RWPE2 (cell line): Measurements from ENCODE around the gene KLHL33.
A peak's percentile ranks its signal among the peaks of the same experiment; 100 is the strongest.
"Not testable (repeated sequence)": the region's sequence is repeated elsewhere in the genome, so short reads cannot be mapped to it uniquely, and the experiment has no call there.

ENCODE experiments used
- ATAC-seq: fragments of 200-7000 bp; cut with Tn5 transposase; 3 replicates; pipeline ENCODE4 v1.9.1; 2021; ENCODE audit warnings: low read depth
- DNase-seq: peaks from one replicate; pipeline ENCODE4 v3.0.0-alpha.2; 2020; ENCODE audit warnings: low spot score
- H3K27ac ChIP-seq: fragments of 450-650 bp; 2 replicates; pipeline ENCODE4 v1.5.1; 2017; ENCODE audit warnings: mild to moderate bottlenecking; ENCODE audit not compliant: poor library complexity, severe bottlenecking
- H3K27me3 ChIP-seq: fragments of 250-450 bp; sonication (Bioruptor Pico); 2 replicates; pipeline ENCODE4 v1.5.1; 2021; ENCODE audit warnings: mild to moderate bottlenecking, moderate library complexity; ENCODE audit not compliant: insufficient read depth, poor library complexity, severe bottlenecking
- H3K36me3 ChIP-seq: fragments of 250-450 bp; sonication (Bioruptor Pico); 2 replicates; pipeline ENCODE4 v1.5.1; 2020; ENCODE audit warnings: low read depth, mild to moderate bottlenecking, moderate library complexity
- H3K4me1 ChIP-seq: fragments of 250-450 bp; sonication (Bioruptor Pico); 2 replicates; pipeline ENCODE4 v1.5.1; 2021; ENCODE audit warnings: mild to moderate bottlenecking, moderate library complexity; ENCODE audit not compliant: insufficient read depth, poor library complexity, severe bottlenecking
- H3K4me3 ChIP-seq: fragments of 250-450 bp; sonication (Bioruptor Pico); 2 replicates; pipeline ENCODE4 v1.5.1; 2021; ENCODE audit warnings: mild to moderate bottlenecking, moderate library complexity; ENCODE audit not compliant: severe bottlenecking
- H3K9me3 ChIP-seq: fragments of 250-450 bp; sonication (Bioruptor Pico); 2 replicates; pipeline ENCODE4 v1.5.1; 2021; ENCODE audit warnings: mild to moderate bottlenecking, moderate library complexity; ENCODE audit not compliant: severe bottlenecking
- CTCF ChIP-seq: fragments of 450-650 bp; IDR thresholded peaks from one replicate; pipeline ENCODE4 v1.5.1; 2017; ENCODE audit warnings: mild to moderate bottlenecking, moderate library complexity; ENCODE audit not compliant: poor library complexity, severe bottlenecking

KLHL33 gene

GRCh38 chr14:20456971-20457370 lies 21.0 kb upstream of the KLHL33 start:
- ATAC-seq (no peak), DNase-seq (no peak)
- TF ChIP-seq CTCF: no peak
- no peaks in the 10 kb centered on the region for H3K27me3 ChIP-seq
- no peak overlapping the region for H3K4me3 ChIP-seq
- H3K4me1 ChIP-seq: peaks cover 15% of the 10 kb centered on the region
- H3K9me3 ChIP-seq: no peaks in the 10 kb centered on the region
- peaks cover 64% of the 10 kb centered on the region for H3K36me3 ChIP-seq
- H3K27ac ChIP-seq: peak overlapping the region; percentile 91

DNA sequence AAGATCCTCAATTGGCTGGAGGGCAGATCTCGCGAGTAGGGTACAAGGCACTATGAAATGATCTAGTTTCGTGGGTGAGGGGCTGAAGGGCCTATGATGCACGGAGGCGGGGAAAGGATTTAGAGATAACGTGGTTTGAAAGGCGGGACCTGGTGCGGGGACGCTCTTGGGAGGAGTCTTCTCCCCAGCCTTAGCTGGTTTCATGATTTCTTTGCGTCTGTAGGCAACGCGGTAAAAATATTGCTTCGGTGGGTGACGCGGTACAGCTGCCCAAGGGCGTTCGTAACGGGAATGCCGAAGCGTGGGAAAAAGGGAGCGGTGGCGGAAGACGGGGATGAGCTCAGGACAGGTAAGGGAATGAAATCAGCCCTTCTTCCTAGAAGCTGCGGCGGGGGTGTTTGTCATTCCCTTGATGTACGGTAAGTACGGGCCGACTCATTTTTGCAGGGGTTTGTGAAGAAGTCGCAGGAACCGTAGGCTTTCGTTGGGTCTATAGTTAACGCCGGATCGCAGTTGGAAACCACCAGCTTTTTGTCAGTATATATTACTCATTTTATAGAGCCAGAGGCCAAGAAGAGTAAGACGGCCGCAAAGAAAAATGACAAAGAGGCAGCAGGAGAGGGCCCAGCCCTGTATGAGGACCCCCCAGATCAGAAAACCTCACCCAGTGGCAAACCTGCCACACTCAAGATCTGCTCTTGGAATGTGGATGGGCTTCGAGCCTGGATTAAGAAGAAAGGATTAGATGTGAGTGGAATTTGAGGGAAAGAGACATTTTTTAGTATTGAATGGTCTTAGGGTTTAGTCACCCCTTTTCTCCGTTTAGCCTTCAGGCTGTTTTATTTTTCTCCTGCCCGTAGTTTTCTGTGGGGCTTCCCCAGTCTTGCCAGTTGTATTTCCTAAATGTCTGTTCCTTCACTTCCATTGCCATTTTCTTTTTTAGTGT lies 19.7 kb upstream of the KLHL33 start:
- Histone ChIP-seq H3K27me3 (no peaks in the 10 kb centered on the region), H3K27ac (peak overlapping the region; percentile 91), H3K4me1 (peaks cover 15% of the 10 kb centered on the region), H3K4me3 (peak overlapping the region; percentile 74), H3K9me3 (no peaks in the 10 kb centered on the region), H3K36me3 (peaks cover 77% of the 10 kb centered on the region)
- no peak for TF ChIP-seq CTCF
- no peak for DNase-seq
- ATAC-seq: peak; percentile 73

DNA sequence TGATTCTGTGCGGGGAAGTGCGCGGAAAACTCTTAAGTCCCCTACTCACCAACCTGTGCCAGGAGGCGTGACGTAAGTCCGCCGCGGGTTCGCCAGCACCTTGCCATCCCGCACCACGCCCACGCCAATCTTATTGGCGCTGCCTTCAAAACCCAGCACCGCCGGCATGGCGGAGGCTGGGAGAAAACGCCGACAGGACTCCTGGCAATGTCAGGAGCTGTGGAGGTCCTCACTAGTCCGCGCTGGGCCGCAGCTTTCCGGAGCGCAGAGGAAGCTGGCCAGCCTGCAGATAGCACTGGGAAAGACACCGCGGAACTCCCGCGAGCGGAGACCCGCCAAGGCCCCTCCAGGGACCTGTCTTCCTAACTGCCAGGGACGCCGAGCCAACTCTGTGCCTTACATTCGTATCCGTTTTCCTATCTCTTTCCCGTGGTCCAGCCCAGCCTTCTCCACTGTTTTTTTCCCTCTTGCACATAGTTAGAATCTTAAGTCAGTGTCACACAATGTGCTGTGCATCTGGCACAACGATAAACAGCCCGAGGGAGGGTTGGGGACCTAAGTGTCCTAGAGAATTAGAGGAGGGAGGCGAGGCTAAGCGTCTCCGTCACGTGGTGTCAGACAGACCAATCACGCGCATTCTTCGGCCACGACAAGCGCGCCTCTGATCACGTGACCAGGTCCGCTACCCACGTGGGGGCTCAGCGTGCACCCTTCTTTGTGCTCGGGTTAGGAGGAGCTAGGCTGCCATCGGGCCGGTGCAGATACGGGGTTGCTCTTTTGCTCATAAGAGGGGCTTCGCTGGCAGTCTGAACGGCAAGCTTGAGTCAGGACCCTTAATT lies 18.8 kb upstream of the KLHL33 start, which contains the start of the genes APEX1 and OSGEP:
Gene APEX1 (plus strand): TSS at position 711 of the 839 bp plus-strand sequence. CDS start 420 bp downstream, outside the sequence.
Gene OSGEP (minus strand): TSS at position 297 of the 839 bp plus-strand sequence. CDS start 129 bp downstream, at position 168.
- ATAC-seq (peak; percentile 80), DNase-seq (peak; percentile 99)
- H3K4me1 ChIP-seq: peaks cover 10% of the 10 kb centered on the region
- peak within 1 kb of the TSS; percentile 91 for H3K27ac ChIP-seq
- no peaks in the 10 kb centered on the region for H3K27me3 ChIP-seq
- peak within 1 kb of the TSS; percentile 74 for H3K4me3 ChIP-seq
- TF ChIP-seq CTCF: no peak
- peaks cover 76% of the 10 kb centered on the region for H3K36me3 ChIP-seq
- no peaks in the 10 kb centered on the region for H3K9me3 ChIP-seq

DNA sequence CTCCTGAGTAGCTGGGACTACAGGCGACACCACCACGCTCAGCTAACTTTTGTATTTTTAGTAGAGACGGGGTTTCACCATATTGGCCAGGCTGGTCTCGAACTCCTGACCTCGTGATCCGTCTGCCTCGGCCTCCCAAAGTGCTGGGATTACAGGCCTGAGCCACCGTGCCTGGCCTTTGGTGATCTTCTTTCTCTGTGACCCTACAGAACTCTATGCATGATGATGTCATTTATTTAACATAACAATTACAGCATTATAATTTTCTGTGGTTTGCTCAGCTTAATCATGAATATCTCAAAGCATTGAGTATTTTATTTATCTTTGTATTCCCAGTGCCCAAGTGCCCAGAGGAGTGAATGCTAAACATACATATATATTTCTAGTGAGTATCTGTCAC lies 16.9 kb upstream of the KLHL33 start:
- H3K4me1 ChIP-seq, H3K9me3 ChIP-seq, DNase-seq, H3K27ac ChIP-seq, ATAC-seq, H3K4me3 ChIP-seq, H3K27me3 ChIP-seq: not testable (repeated sequence)
- peaks cover 77% of the 10 kb centered on the region for H3K36me3 ChIP-seq

- ATAC-seq: no peak
- H3K36me3 ChIP-seq: peaks cover 61% of the 10 kb centered on the region
- no peaks in the 10 kb centered on the region for H3K27me3 ChIP-seq
- no peak overlapping the region for H3K27ac ChIP-seq
- H3K9me3 ChIP-seq: no peaks in the 10 kb centered on the region
- DNase-seq: no peak
- H3K4me3 ChIP-seq: no peak overlapping the region
- TF ChIP-seq CTCF: no peak
- H3K4me1 ChIP-seq: no peaks in the 10 kb centered on the region
Observed at GRCh38 chr14:20446889-20447288, 10.9 kb upstream of the KLHL33 start.

DNA sequence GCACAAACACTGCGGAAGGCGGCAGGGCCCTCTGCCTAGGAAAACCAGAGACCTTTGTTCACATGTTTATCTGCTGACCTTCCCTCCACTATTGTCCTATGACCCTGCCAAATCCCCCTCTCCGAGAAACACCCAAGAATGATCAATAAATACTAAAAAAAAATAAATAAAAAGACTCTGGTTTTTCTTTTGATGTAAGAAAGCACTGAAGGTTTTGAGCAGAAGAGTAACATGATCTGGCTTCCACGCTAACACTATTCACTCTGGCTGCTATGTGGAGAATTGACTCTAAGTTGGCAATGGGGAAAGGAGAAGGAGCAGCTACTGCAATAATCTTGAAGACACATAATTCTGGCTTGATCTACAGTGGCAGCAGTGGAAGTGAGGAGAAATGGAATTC lies 7.7 kb upstream of the KLHL33 start:
- not testable (repeated sequence) for H3K4me3 ChIP-seq, H3K4me1 ChIP-seq, H3K27me3 ChIP-seq, DNase-seq, H3K27ac ChIP-seq, ATAC-seq, H3K9me3 ChIP-seq
- H3K36me3 ChIP-seq: peaks cover 31% of the 10 kb centered on the region
